NAMALWA (cell line): ENCODE measurements around the gene MYO15B.
A peak's percentile ranks its signal among the peaks of the same experiment; 100 is the strongest.

ENCODE experiments used
- DNase-seq: peaks from one replicate; pipeline ENCODE4 v3.0.0-alpha.2; 2015; ENCODE audit warnings: low spot score

The MYO15B gene

GRCh38 chr17:75666959-75667790, 79.6 kb downstream of the MYO15B start, which contains the start of the genes RECQL5 and SAP30BP:
RECQL5 (minus strand) TSS chr17:75667154; CDS start chr17:75666557, 597 bp downstream.
SAP30BP (plus strand) TSS chr17:75667338; CDS start chr17:75667373, 35 bp downstream.
- peak; percentile 98 for DNase-seq

GRCh38 chr17:75667825-75668224, 80.2 kb downstream of the MYO15B start:
- DNase-seq = no peak

- no peak for DNase-seq
These were observed 80.9 kb downstream of the MYO15B start for GRCh38 chr17:75668489-75668888.

GRCh38 chr17:75670868-75671267, 83.3 kb downstream of the MYO15B start:
- DNase-seq = no peak

GRCh38 chr17:75672011-75672410, 84.4 kb downstream of the MYO15B start:
- no peak for DNase-seq

- DNase-seq = no peak
These were observed 85.9 kb downstream of the MYO15B start for GRCh38 chr17:75673487-75673886.
